ENCODE data around the gene ZNF530. TPM values are rescaled to one million over a fixed set of nuclear protein-coding genes. Genes with fewer than 3 reads are reported as not detected.

Gene ZNF530
- total RNA-seq, 6 experiments from 2014 or later = 2.3 to 4.5 (median 3.6) TPM

DNA sequence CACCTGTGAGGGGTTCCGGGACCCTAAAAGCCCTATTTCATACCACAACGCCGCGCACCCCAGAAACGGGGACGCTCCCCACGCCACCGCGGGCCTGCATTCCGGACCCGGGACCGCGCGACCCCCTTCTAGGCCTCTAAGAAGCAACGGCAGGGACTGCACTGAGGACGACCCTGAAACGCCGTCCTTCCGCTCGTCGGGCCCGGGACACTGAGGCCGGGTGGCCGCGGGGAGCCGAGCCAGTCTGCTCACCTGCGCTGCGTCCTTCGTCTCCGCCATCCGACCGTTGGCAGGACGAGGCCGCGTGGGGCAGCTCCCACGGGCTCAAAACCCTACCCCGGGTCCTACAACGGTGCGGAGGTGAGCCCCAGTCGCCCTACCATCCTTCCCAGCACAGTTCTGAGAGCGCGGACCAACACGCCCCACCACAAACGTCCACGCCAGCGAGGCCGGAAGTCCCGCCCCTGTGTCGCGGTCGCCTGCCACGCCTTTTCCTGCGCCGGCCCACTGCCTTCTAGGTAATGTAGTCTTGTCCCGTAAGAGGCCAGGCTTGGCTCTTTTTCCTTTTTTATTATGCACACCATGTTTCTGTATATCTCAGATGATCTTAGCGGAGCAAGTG lies 40.2 kb upstream of the ZNF530 start, which contains the start of gene ZNF550:
TSS of gene ZNF550 (minus strand) at position 460 of the 622 bp plus-strand sequence. CDS start at position 279, 181 bp downstream.
- H3K9me3 Mint-ChIP-seq = peaks cover 54% of the 10 kb centered on the region
- peaks cover 57% of the 10 kb centered on the region for H3K36me3 Mint-ChIP-seq (ENCODE audit: low read depth)
- H3K27ac Mint-ChIP-seq = peak within 1 kb of the TSS; percentile 100
- peak within 1 kb of the TSS; percentile 98 for H3K4me3 Mint-ChIP-seq
- H3K4me1 Mint-ChIP-seq (ENCODE audit: low read depth) = peaks cover 33% of the 10 kb centered on the region
- peak; percentile 87 for DNase-seq
- TF ChIP-seq, protein P1, sequence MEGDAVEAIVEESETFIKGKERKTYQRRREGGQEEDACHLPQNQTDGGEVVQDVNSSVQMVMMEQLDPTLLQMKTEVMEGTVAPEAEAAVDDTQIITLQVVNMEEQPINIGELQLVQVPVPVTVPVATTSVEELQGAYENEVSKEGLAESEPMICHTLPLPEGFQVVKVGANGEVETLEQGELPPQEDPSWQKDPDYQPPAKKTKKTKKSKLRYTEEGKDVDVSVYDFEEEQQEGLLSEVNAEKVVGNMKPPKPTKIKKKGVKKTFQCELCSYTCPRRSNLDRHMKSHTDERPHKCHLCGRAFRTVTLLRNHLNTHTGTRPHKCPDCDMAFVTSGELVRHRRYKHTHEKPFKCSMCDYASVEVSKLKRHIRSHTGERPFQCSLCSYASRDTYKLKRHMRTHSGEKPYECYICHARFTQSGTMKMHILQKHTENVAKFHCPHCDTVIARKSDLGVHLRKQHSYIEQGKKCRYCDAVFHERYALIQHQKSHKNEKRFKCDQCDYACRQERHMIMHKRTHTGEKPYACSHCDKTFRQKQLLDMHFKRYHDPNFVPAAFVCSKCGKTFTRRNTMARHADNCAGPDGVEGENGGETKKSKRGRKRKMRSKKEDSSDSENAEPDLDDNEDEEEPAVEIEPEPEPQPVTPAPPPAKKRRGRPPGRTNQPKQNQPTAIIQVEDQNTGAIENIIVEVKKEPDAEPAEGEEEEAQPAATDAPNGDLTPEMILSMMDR (IDR thresholded peaks at IDR 0.05) = no peak
- H3K27me3 Mint-ChIP-seq (ENCODE audit: insufficient read depth) = peaks cover 6% of the 10 kb centered on the region

DNA sequence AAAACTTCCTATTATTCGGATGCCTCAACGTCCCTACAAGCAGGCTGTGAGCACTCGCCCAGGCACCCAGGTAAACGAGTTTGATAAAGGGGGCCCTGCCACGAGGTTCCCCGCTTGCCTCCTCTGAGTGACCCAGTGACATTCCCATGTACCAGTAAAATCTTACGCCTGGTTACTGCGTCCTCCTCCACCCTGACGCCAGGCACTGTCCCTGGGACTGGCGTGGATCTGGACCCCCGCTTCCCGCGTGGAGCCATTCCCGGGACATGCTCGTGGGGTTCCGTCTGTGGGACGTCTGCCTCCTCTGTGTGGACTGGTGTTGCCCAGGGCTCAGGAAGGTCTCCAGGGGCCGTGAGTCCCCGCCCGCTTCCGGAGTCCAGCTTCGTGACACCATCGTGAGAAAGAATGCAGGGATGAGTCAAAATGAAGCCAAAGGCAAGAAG lies 39.6 kb upstream of the ZNF530 start:
- Mint-ChIP-seq H3K27me3 (ENCODE audit: insufficient read depth) (peaks cover 6% of the 10 kb centered on the region), H3K4me1 (ENCODE audit: low read depth) (peaks cover 33% of the 10 kb centered on the region), H3K4me3 (peak overlapping the region; percentile 98), H3K9me3 (peaks cover 54% of the 10 kb centered on the region), H3K36me3 (ENCODE audit: low read depth) (peaks cover 55% of the 10 kb centered on the region), H3K27ac (peak overlapping the region; percentile 100)
- TF ChIP-seq, protein P1 (IDR thresholded peaks at IDR 0.05) = no peak
- DNase-seq = peak; percentile 81

GRCh38 chr19:57563547-57563946 lies 36.1 kb upstream of the ZNF530 start:
- TF ChIP-seq, protein P1 (IDR thresholded peaks at IDR 0.05) = no peak
- DNase-seq = no peak
- no peak overlapping the region for H3K27ac Mint-ChIP-seq
- peaks cover 78% of the 10 kb centered on the region for H3K9me3 Mint-ChIP-seq
- no peak overlapping the region for H3K4me3 Mint-ChIP-seq
- H3K4me1 Mint-ChIP-seq (ENCODE audit: low read depth) = peaks cover 22% of the 10 kb centered on the region
- H3K36me3 Mint-ChIP-seq (ENCODE audit: low read depth) = peaks cover 43% of the 10 kb centered on the region
- H3K27me3 Mint-ChIP-seq (ENCODE audit: insufficient read depth) = peaks cover 6% of the 10 kb centered on the region

- no peak for DNase-seq
- H3K27ac Mint-ChIP-seq = no peak overlapping the region
- no peaks in the 10 kb centered on the region for H3K4me1 Mint-ChIP-seq (ENCODE audit: low read depth)
- no peak overlapping the region for H3K4me3 Mint-ChIP-seq
- peaks cover 58% of the 10 kb centered on the region for H3K36me3 Mint-ChIP-seq (ENCODE audit: low read depth)
- H3K9me3 Mint-ChIP-seq = peaks cover 95% of the 10 kb centered on the region
- TF ChIP-seq, protein P1 (IDR thresholded peaks at IDR 0.05) = no peak
- H3K27me3 Mint-ChIP-seq (ENCODE audit: insufficient read depth) = no peaks in the 10 kb centered on the region; the same call in 1 of the 2 replicates
Observed at GRCh38 chr19:57566396-57567265, 33.1 kb upstream of the ZNF530 start.

- Mint-ChIP-seq H3K4me3 (no peak overlapping the region), H3K36me3 (ENCODE audit: low read depth) (peaks cover 83% of the 10 kb centered on the region), H3K4me1 (ENCODE audit: low read depth) (no peaks in the 10 kb centered on the region), H3K27ac (no peak overlapping the region), H3K27me3 (ENCODE audit: insufficient read depth) (peaks cover 1% of the 10 kb centered on the region), H3K9me3 (peaks cover 98% of the 10 kb centered on the region)
- TF ChIP-seq, protein P1 (IDR thresholded peaks at IDR 0.05) = no peak
- no peak for DNase-seq
Observed at GRCh38 chr19:57570707-57571106, 29.0 kb upstream of the ZNF530 start.
